Measurements from ENCODE around the gene SNN. TPM values are rescaled to one million over a fixed set of nuclear protein-coding genes. Genes with fewer than 3 reads are reported as not detected.

The SNN gene
- polyA plus RNA-seq, 3 donors from 2014 or later, result 2.4 to 11.1 (median 4.9) TPM

- Mint-ChIP-seq H3K27me3 (ENCODE audit: low read depth in 3 of 3) (peaks cover 5 to 6% (median 6%) of the 10 kb centered on the region in 3 donors), H3K36me3 (no peaks in the 10 kb centered on the region), H3K4me1 (peaks cover 5 to 25% of the 10 kb centered on the region in 2 donors), H3K9me3 (no peaks in the 10 kb centered on the region), H3K27ac (peak overlapping the region in 3 of 6 donors; percentile 10 to 75 (median 35)), H3K4me3 (peak overlapping the region; percentile 64 to 76 (median 66))
- DNase-seq, result no peak
These were observed 1.9 kb upstream of the SNN start for GRCh38 chr16:11666103-11667055.

DNA sequence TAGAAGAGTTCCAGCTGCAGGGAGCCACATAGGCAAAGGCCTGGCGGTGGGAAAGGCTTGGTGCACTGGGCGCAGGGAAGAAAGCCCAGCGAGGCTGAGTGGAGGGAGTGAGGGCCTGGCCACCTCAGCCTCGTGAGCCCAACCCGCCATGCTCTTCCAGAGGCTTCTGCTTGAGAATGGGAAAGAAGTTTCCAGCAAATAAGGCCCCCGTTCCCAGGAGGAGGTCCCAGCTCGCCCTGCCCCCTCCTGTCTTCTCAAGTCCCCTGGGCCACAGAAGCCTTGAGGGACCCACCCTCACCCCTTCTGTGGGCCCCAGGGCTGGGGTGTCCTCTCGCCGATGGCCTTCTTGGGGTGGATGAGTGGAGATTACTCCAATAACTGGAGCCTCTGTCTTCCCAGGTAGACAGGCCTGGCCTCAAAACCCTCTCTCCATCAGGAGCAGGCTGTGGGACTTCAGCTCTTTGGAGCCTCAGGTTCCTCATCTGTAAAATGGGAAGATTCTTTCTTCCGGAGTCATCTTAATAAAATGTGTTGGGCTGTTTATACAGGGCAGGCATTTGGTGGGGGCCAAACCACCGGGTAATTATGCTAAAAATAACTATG is 933 bp upstream of the SNN start:
- H3K27ac Mint-ChIP-seq, result peak overlapping the region in 1 of 6 donors; percentile 75
- no peak for DNase-seq
- H3K36me3 Mint-ChIP-seq, result no peaks in the 10 kb centered on the region
- H3K9me3 Mint-ChIP-seq, result no peaks in the 10 kb centered on the region
- H3K27me3 Mint-ChIP-seq (ENCODE audit: low read depth in 3 of 3), result peaks cover 6 to 9% (median 8%) of the 10 kb centered on the region in 3 donors
- H3K4me3 Mint-ChIP-seq, result peak overlapping the region; percentile 64 to 76 (median 68)
- H3K4me1 Mint-ChIP-seq, result peaks cover 5 to 30% of the 10 kb centered on the region in 2 donors

GRCh38 chr16:11668623-11669379 is 546 bp downstream of the SNN start:
- Mint-ChIP-seq H3K27me3 (ENCODE audit: low read depth in 3 of 3) (peaks cover 4 to 8% (median 6%) of the 10 kb centered on the region in 3 donors), H3K4me1 (peaks cover 5 to 38% of the 10 kb centered on the region in 2 donors), H3K9me3 (no peaks in the 10 kb centered on the region), H3K4me3 (peak overlapping the region in 4 of 5 donors; percentile 36 to 88 (median 80)), H3K27ac (no peak overlapping the region), H3K36me3 (no peaks in the 10 kb centered on the region)
- DNase-seq, result no peak

- no peak for DNase-seq
- Mint-ChIP-seq H3K27me3 (ENCODE audit: low read depth in 3 of 3) (peaks cover 2 to 8% (median 6%) of the 10 kb centered on the region in 3 donors), H3K27ac (peak overlapping the region in 1 of 6 donors; percentile 78), H3K4me1 (peaks cover 5 to 38% of the 10 kb centered on the region in 2 donors), H3K36me3 (no peaks in the 10 kb centered on the region), H3K4me3 (peak overlapping the region; percentile 67 to 88 (median 79)), H3K9me3 (no peaks in the 10 kb centered on the region)
These were observed 1.3 kb downstream of the SNN start for GRCh38 chr16:11669380-11670146.

DNA sequence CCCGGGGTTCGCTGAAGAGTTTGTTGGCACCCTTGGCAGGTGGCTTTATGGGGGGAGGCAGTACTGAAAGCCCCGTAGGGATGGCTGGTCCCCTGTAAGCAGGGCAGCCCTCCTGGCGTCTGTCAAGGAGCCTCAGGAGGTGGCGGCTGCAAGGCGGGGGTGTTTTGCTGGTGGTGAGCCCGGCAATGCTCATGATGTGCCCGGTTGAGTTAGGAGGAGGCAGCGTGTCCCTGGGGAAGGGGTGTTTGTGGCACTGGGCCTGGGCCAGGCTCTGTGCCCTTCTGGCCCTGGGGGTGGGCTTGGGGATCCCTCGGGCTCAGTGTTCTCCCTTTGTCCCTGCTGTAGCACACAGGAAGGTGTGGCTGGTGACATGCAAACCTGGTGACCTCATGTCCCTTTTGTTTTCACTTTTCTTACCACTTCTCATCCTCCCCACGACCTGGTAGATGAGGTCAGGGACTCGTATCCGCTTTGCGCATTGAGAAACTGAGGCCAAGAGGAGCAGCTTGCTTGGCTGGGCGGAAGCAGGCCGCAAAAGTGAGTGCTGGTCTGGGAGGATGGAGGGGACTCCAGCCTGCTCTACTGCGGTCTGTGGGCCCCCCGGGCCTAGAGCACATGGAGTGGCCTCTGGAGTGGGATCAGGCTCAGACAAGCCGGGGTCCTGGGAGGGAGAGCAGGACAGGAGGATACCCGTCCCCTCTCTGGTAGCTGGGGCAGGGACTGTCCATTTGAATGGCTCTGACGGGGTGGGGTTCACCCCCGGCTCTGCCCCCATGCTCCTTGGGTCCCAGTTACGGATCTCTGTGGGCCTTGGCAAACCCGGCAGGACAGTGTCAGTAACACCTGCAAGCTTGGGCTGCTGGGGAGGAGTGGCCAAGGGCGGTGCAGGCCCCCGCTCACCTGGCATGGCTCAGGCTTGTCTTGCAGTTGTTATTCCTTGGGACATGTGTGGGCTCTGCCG is 2.2 kb downstream of the SNN start:
- H3K36me3 Mint-ChIP-seq, result no peaks in the 10 kb centered on the region
- H3K27me3 Mint-ChIP-seq (ENCODE audit: low read depth in 3 of 3), result peaks cover 5 to 8% (median 6%) of the 10 kb centered on the region in 3 donors
- no peaks in the 10 kb centered on the region for H3K9me3 Mint-ChIP-seq
- peak overlapping the region in 1 of 6 donors; percentile 34 for H3K27ac Mint-ChIP-seq
- no peak for DNase-seq
- H3K4me3 Mint-ChIP-seq, result peak overlapping the region; percentile 33 to 81 (median 69)
- H3K4me1 Mint-ChIP-seq, result peaks cover 5 to 31% of the 10 kb centered on the region in 2 donors

GRCh38 chr16:11671271-11671670 is 3.0 kb downstream of the SNN start:
- Mint-ChIP-seq H3K27ac (no peak overlapping the region), H3K36me3 (no peaks in the 10 kb centered on the region), H3K27me3 (ENCODE audit: low read depth in 3 of 3) (peaks cover 5 to 8% (median 6%) of the 10 kb centered on the region in 3 donors), H3K4me1 (peaks cover 5 to 30% of the 10 kb centered on the region in 2 donors), H3K9me3 (no peaks in the 10 kb centered on the region), H3K4me3 (no peak overlapping the region)
- DNase-seq, result no peak

DNA sequence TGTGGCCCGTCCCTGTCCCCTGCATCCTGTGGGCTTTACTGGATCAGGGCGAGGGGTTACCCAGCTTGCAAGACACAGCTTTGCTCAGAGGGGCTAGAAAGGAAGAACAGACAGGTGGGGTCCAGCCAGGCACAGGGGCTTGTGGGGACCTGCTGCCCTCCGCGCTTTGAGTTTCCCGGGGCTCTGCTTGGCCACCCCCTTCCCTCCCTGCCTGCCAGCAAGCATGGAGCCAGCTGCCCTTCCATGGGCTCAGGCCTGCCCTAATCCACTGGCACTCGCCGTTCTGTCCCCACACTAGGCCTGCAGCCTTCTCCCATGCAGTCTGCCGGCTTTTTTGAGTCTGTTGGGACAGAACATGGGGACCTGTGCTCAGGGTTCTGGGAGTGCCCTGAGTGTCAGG is 3.4 kb downstream of the SNN start:
- Mint-ChIP-seq H3K9me3 (no peaks in the 10 kb centered on the region), H3K4me1 (peaks cover 5 to 29% of the 10 kb centered on the region in 2 donors), H3K36me3 (peaks cover 0 to 3% (median 2%) of the 10 kb centered on the region in 3 donors), H3K27me3 (ENCODE audit: low read depth in 3 of 3) (peaks cover 6 to 8% (median 7%) of the 10 kb centered on the region in 3 donors), H3K4me3 (no peak overlapping the region), H3K27ac (no peak overlapping the region)
- no peak for DNase-seq

DNA sequence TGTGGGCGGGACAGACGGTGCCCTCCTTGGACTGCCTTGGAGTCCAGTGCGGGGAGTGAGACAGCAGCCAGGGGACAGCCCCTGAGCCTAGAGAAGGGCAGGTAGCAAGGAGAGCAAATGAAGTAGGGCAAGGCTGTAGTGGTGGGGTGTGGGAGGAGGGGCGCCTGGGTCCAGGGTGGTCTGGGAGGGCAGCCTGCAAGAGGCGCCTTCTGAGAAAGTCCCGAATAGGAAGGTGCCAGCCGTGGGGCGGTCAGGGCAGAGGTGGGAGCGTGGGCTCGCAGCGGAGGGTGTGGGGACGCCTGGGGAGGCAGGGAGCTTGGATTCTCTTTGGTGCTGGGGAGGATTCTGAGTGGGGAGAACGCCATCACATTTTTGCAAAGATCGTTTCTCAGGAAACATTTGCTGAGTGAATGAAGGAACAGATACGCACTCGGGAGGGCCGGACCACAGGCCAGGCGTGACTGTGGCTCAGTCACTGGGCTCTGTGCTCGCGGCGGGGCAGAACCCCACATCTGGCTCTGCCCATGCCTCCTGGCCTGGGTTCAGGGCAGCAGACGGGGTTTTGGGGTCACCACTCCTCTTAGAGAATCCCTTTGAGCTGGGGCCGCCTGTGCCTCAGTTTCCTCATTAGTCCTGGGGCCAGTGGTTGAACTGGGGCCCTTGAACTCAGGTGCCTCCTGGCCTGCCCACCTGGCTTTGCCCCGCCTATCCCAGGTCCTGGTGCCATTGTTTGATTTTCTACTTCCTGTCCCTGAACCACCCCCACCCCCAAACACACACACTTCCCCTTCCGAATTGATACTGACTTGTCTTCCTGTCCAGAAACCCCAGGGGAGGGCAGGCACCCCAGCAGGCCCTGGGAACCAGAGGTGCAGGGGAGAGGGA is 4.2 kb downstream of the SNN start:
- Mint-ChIP-seq H3K27me3 (ENCODE audit: low read depth in 3 of 3) (peaks cover 6 to 10% (median 8%) of the 10 kb centered on the region in 3 donors), H3K4me1 (peaks cover 5 to 29% of the 10 kb centered on the region in 2 donors), H3K4me3 (peak overlapping the region in 2 of 5 donors; percentile 6 to 57), H3K27ac (no peak overlapping the region), H3K36me3 (peaks cover 0 to 10% (median 6%) of the 10 kb centered on the region in 3 donors), H3K9me3 (no peaks in the 10 kb centered on the region)
- no peak for DNase-seq

- no peak for DNase-seq
- H3K4me3 Mint-ChIP-seq, result peak overlapping the region in 1 of 5 donors; percentile 6
These were observed 5.1 kb downstream of the SNN start for GRCh38 chr16:11673091-11674000.

DNA sequence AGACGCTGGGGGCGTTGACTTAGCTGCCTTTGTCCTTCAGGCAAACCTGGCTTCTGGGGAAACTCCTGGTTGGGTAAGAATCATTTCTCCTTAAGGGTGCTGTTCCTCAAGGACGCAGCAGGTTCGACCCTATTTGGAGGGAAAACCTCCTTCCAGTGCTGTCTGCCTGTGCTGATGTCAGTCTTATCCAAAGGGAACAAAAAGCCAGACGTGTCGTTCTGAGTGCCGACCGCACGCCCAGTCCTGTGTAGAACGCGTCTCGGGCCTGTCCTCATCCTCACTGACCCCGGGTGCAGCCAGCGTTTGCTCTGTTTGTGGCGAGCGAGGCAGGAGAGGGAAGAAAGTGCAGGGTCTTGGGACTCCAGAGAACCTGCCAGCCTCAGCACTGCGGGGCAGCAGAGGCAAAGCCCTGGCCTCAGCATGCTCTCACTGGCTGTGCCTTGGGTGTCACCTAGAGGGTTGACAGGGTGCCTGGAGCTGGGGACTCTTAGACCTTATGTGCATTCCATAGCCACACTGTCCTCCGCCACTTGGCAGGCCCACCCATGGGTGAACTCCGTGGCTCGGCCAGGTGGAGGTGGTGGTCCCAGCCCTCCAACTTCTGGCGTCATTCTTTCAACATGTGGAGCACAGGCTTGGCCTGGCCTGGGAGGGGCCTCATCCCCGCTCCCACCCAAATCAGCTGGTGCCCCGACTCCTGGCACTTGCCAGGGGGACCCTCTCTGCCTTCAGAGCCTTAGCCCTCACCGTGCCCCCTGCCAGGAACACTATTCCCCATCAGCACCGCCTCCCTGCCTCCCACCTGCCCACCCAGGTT is 6.0 kb downstream of the SNN start:
- H3K27me3 Mint-ChIP-seq (ENCODE audit: low read depth in 3 of 3), result peaks cover 6 to 10% (median 8%) of the 10 kb centered on the region in 3 donors
- peaks cover 0 to 18% (median 6%) of the 10 kb centered on the region in 3 donors for H3K36me3 Mint-ChIP-seq
- no peak for DNase-seq
- no peak overlapping the region for H3K27ac Mint-ChIP-seq
- no peaks in the 10 kb centered on the region for H3K9me3 Mint-ChIP-seq
- H3K4me3 Mint-ChIP-seq, result no peak overlapping the region
- peaks cover 14 to 25% of the 10 kb centered on the region in 2 donors for H3K4me1 Mint-ChIP-seq

More at GRCh38 chr16:11673091-11674000, 5.1 kb downstream of the SNN start:
- Mint-ChIP-seq H3K27me3 (ENCODE audit: low read depth in 3 of 3) (peaks cover 6 to 10% (median 8%) of the 10 kb centered on the region in 3 donors), H3K27ac (no peak overlapping the region), H3K9me3 (no peaks in the 10 kb centered on the region), H3K36me3 (peaks cover 0 to 12% (median 6%) of the 10 kb centered on the region in 3 donors), H3K4me1 (peaks cover 12 to 25% of the 10 kb centered on the region in 2 donors)

Data from immature natural killer cell (primary cell).